PC-3 (cell line): Measurements from ENCODE around the gene ZNF182. TPM values are rescaled to one million over a fixed set of nuclear protein-coding genes. Genes with fewer than 3 reads are reported as not detected.
"Not testable (repeated sequence)": the region's sequence is repeated elsewhere in the genome, so short reads cannot be mapped to it uniquely, and the experiment has no call there.

Source experiments
- ATAC-seq: fragments of 200-7000 bp; cut with Tn5 transposase; 2 replicates; pipeline ENCODE4 v1.9.1; 2020; ENCODE audit warnings: mild to moderate bottlenecking, moderate library complexity
- BruUV-seq: library from RNA; stranded (reverse); fragments of 400-500 nt; replicated peaks from 2 replicates; lab custom pipeline; 2021; lab: Mats Ljungman, UMichigan
- CTCF ChIA-PET: fragments of 300-600 bp; sonication (Branson Sonifier 250); formaldehyde crosslinking; loops from one replicate; lab custom pipeline; 2022; ENCODE audit warnings: antibody characterized with exemption; lab: Charles Lee
- POLR2A ChIA-PET: fragments of 300-600 bp; sonication (Branson Sonifier 250); formaldehyde crosslinking; loops from one replicate; lab custom pipeline; 2022; ENCODE audit warnings: antibody characterized with exemption; ENCODE audit not compliant: unreplicated experiment; lab: Charles Lee
- DNase-seq: peaks from one replicate; pipeline ENCODE4 v3.0.0-alpha.2; 2015
- H2AFZ ChIP-seq: fragments of 300-600 bp; sonication (generic); 2 replicates; pipeline ENCODE4 v1.6.0; 2016; ENCODE audit warnings: antibody characterized with exemption, low read length
- H3F3A ChIP-seq: fragments of 300-600 bp; sonication (generic); one replicate; pipeline ENCODE4 v1.6.0; 2017; ENCODE audit warnings: antibody characterized with exemption, low read length, control low read depth, mild to moderate bottlenecking; ENCODE audit not compliant: unreplicated experiment
- H3K27ac ChIP-seq: fragments of 300-600 bp; sonication (generic); 2 replicates; pipeline ENCODE4 v1.5.1; 2016; ENCODE audit warnings: mild to moderate bottlenecking, low read length
- H3K27me3 ChIP-seq: fragments of 300-600 bp; sonication (generic); 2 replicates; pipeline ENCODE4 v1.6.1; 2016; ENCODE audit warnings: low read length, mixed read lengths
- H3K36me3 ChIP-seq: fragments of 300-600 bp; sonication (generic); 2 replicates; pipeline ENCODE4 v1.6.1; 2016; ENCODE audit warnings: low read depth, mixed run types, low read length, mixed read lengths
- H3K4me1 ChIP-seq: fragments of 300-600 bp; sonication (generic); 2 replicates; pipeline ENCODE4 v1.5.1; 2016; ENCODE audit warnings: low read length; ENCODE audit not compliant: insufficient read depth
- H3K4me2 ChIP-seq: fragments of 300-600 bp; sonication (generic); 2 replicates; pipeline ENCODE4 v1.6.0; 2016; ENCODE audit warnings: low read length
- H3K4me3 ChIP-seq: fragments of 300-600 bp; sonication (generic); 2 replicates; pipeline ENCODE4 v1.5.1; 2016; ENCODE audit warnings: mild to moderate bottlenecking, low read length, mixed read lengths
- H3K79me2 ChIP-seq: fragments of 300-600 bp; sonication (generic); 2 replicates; pipeline ENCODE4 v1.6.1; 2017; ENCODE audit warnings: low read length, mixed read lengths
- H3K9ac ChIP-seq: fragments of 300-600 bp; sonication (generic); 2 replicates; pipeline ENCODE4 v1.6.0; 2016; ENCODE audit warnings: mild to moderate bottlenecking, low read length
- H3K9me2 ChIP-seq: fragments of 300-600 bp; sonication (generic); replicated peaks from 2 replicates; pipeline ENCODE4 v1.6.1; 2016; ENCODE audit warnings: mixed run types, low read length, mixed read lengths
- H3K9me3 ChIP-seq: fragments of 300-600 bp; sonication (generic); 2 replicates; pipeline ENCODE4 v1.6.1; 2016; ENCODE audit warnings: low read length, mixed read lengths
- H4K20me1 ChIP-seq: fragments of 300-600 bp; sonication (generic); 2 replicates; pipeline ENCODE4 v1.6.1; 2016; ENCODE audit warnings: low read length, mixed read lengths
- CTCF ChIP-seq: fragments of 300-600 bp; sonication (generic); conservative IDR thresholded peaks from 2 replicates; pipeline ENCODE4 v1.5.1; 2017; ENCODE audit warnings: antibody characterized with exemption, low read depth, mild to moderate bottlenecking, low read length
- EZH2 ChIP-seq: fragments of 300-600 bp; sonication (generic); IDR thresholded peaks from one replicate; pipeline ENCODE4 v1.6.1; 2017; ENCODE audit warnings: antibody characterized with exemption, mild to moderate bottlenecking, low read length; ENCODE audit not compliant: unreplicated experiment
- EZH2phosphoT487 ChIP-seq: fragments of 300-600 bp; sonication (generic); IDR thresholded peaks from 2 replicates; pipeline ENCODE4 v1.6.1; 2018; ENCODE audit warnings: mild to moderate bottlenecking, antibody characterized with exemption, low read length, borderline replicate concordance
- intact Hi-C: fragments of 100-400 bp; cut with micrococcal nuclease; formaldehyde crosslinking; loops from 2 replicates; pipeline ENCODE4 v1.9.0; 2023
- total RNA-seq: library from RNA; depleted of rRNA; stranded (reverse); fragments of >200 nt; gene quantifications from 2 replicates; pipeline ENCODE4 v1.2.3, GENCODE V29; 2014; rRNA removed

Gene ZNF182
- total RNA-seq, 1 experiment from 2014 or later, result 1.2 TPM

- Histone ChIP-seq H3K79me2 (no peaks in the 10 kb centered on the region), H3K9me2 (no peaks in the 10 kb centered on the region), H3K9ac (no peak overlapping the region), H3K4me2 (no peak overlapping the region), H3K36me3 (no peaks in the 10 kb centered on the region), H3K27ac (no peak overlapping the region), H3K9me3 (no peaks in the 10 kb centered on the region), H2AFZ (no peak overlapping the region), H3F3A (no peaks in the 10 kb centered on the region), H3K27me3 (no peaks in the 10 kb centered on the region), H3K4me1 (no peaks in the 10 kb centered on the region), H4K20me1 (no peaks in the 10 kb centered on the region), H3K4me3 (no peak overlapping the region)
- intact Hi-C loops, result no loop called here
- no peak for TF ChIP-seq EZH2
- TF ChIP-seq CTCF, result no peak
- TF ChIP-seq EZH2phosphoT487, result no peak
- BruUV-seq, result no TSS peak
- ATAC-seq (no peak), DNase-seq (no peak)
- ChIA-PET CTCF (no interaction called here), POLR2A (no interaction called here)
Measured at GRCh38 chrX:47933946-47934345, 69.8 kb downstream of the ZNF182 start.

DNA sequence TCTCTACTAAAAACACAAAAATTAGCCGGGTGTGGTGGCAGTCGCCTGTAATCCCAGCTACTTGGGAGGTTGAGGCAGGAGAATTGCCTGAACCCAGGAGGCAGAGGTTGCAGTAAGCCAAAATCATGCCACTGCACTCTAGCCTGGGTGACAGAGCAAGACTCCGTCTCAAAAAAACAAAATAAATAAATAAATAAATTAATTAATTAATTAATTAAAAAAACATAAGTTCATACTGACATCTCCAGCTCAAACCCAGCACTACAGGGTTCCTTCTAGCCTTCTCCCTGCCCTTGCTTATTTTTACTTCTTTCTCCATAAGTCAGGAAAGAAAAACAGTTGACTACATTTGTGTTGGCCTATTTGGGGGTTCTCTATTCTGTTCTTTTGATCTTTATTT lies 71.8 kb downstream of the ZNF182 start:
- H3K9me2 ChIP-seq, intact Hi-C loops, H2AFZ ChIP-seq, CTCF ChIA-PET, H3K36me3 ChIP-seq, POLR2A ChIA-PET, BruUV-seq, H3K27ac ChIP-seq, H4K20me1 ChIP-seq, H3K79me2 ChIP-seq, H3K4me1 ChIP-seq, H3K27me3 ChIP-seq, H3K9ac ChIP-seq, DNase-seq, H3F3A ChIP-seq, H3K4me3 ChIP-seq, H3K9me3 ChIP-seq, ATAC-seq, H3K4me2 ChIP-seq: not testable (repeated sequence)

- no peak for DNase-seq
- Histone ChIP-seq H3K27me3 (no peaks in the 10 kb centered on the region), H3K4me3 (no peak overlapping the region), H3K9ac (no peak overlapping the region), H3K27ac (no peak overlapping the region), H3K4me2 (no peak overlapping the region), H2AFZ (no peak overlapping the region), H3K9me3 (no peaks in the 10 kb centered on the region), H3K36me3 (no peaks in the 10 kb centered on the region), H3K79me2 (no peaks in the 10 kb centered on the region), H3K4me1 (no peaks in the 10 kb centered on the region), H3K9me2 (no peaks in the 10 kb centered on the region), H3F3A (no peaks in the 10 kb centered on the region), H4K20me1 (no peaks in the 10 kb centered on the region)
- ChIA-PET CTCF (no interaction called here), POLR2A (no interaction called here)
- intact Hi-C loops, result no loop called here
- TF ChIP-seq EZH2 (no peak), CTCF (no peak), EZH2phosphoT487 (no peak)
- no TSS peak for BruUV-seq
- no peak for ATAC-seq
Measured at GRCh38 chrX:47927212-47927611, 76.6 kb downstream of the ZNF182 start.

Other genes starting within 250 kb of the ZNF182 start
- gene ZNF81, start 167.1 kb downstream of the ZNF182 start, total RNA-seq, result 4.4 and 9.5 TPM in 2 replicates
- gene SPACA5, start 3.0 kb upstream of the ZNF182 start, total RNA-seq, result not detected in 2 replicates
- 2.5 and 4.4 TPM in 2 replicates for gene ZNF630, start 67.7 kb upstream of the ZNF182 start, total RNA-seq
- gene SPACA5B, start 126.6 kb upstream of the ZNF182 start, total RNA-seq, result not detected in 2 replicates
- gene SSX5, start 192.8 kb upstream of the ZNF182 start, total RNA-seq, result not detected in 2 replicates